Coronary artery (tissue), 2 donors: ENCODE data around the gene SASH1.

Experiments used
- DNase-seq: peaks from one replicate; pipeline ENCODE4 v3.0.0-alpha.2; 2017; ENCODE audit warnings: low spot score
- H3K27ac ChIP-seq, 2 donors: fragments of 200-600 bp; sonication (generic); one replicate each; pipeline ENCODE4 v1.5.1; 2016 to 2019
- H3K4me3 ChIP-seq: fragments of 200-600 bp; sonication (generic); 2 replicates; pipeline ENCODE4 v1.5.1; 2016; ENCODE audit warnings: mild to moderate bottlenecking, moderate library complexity
- CTCF ChIP-seq: fragments of 200-600 bp; sonication (generic); IDR thresholded peaks from one replicate; pipeline ENCODE4 v1.5.1; 2019; ENCODE audit warnings: antibody characterized with exemption

Gene SASH1

GRCh38 chr6:148530976-148531375, 188.3 kb downstream of the SASH1 start:
- DNase-seq, result no peak
- peak overlapping the region; percentile 59 for H3K4me3 ChIP-seq
- peak overlapping the region; percentile 66 to 68 for H3K27ac ChIP-seq
- TF ChIP-seq CTCF, result no peak

GRCh38 chr6:148532698-148533097, 190.1 kb downstream of the SASH1 start:
- H3K4me3 ChIP-seq, result no peak overlapping the region
- no peak for TF ChIP-seq CTCF
- peak overlapping the region in 1 of 2 donors; percentile 68 for H3K27ac ChIP-seq
- no peak for DNase-seq

GRCh38 chr6:148533309-148534107, 190.9 kb downstream of the SASH1 start:
- Histone ChIP-seq H3K27ac (no peak overlapping the region), H3K4me3 (no peak overlapping the region)
- no peak for DNase-seq
- TF ChIP-seq CTCF, result no peak

- TF ChIP-seq CTCF, result no peak
- no peak for DNase-seq
- H3K4me3 ChIP-seq, result no peak overlapping the region
- no peak overlapping the region for H3K27ac ChIP-seq
Observed at GRCh38 chr6:148534871-148535270, 192.2 kb downstream of the SASH1 start.

GRCh38 chr6:148535381-148535780, 192.7 kb downstream of the SASH1 start:
- DNase-seq, result no peak
- H3K4me3 ChIP-seq, result no peak overlapping the region
- TF ChIP-seq CTCF, result no peak
- H3K27ac ChIP-seq, result no peak overlapping the region

GRCh38 chr6:148535976-148536375, 193.3 kb downstream of the SASH1 start:
- DNase-seq, result no peak
- no peak overlapping the region for H3K4me3 ChIP-seq
- no peak overlapping the region for H3K27ac ChIP-seq
- TF ChIP-seq CTCF, result no peak
